DMS53 (cell line): ENCODE results near the gene SBK1.
"Not testable (repeated sequence)": the region's sequence is repeated elsewhere in the genome, so short reads cannot be mapped to it uniquely, and the experiment has no call there.

Source experiments
- DNase-seq: peaks from one replicate; lab custom pipeline; 2025; lab: John Stamatoyannopoulos, UW

SBK1 gene

DNA sequence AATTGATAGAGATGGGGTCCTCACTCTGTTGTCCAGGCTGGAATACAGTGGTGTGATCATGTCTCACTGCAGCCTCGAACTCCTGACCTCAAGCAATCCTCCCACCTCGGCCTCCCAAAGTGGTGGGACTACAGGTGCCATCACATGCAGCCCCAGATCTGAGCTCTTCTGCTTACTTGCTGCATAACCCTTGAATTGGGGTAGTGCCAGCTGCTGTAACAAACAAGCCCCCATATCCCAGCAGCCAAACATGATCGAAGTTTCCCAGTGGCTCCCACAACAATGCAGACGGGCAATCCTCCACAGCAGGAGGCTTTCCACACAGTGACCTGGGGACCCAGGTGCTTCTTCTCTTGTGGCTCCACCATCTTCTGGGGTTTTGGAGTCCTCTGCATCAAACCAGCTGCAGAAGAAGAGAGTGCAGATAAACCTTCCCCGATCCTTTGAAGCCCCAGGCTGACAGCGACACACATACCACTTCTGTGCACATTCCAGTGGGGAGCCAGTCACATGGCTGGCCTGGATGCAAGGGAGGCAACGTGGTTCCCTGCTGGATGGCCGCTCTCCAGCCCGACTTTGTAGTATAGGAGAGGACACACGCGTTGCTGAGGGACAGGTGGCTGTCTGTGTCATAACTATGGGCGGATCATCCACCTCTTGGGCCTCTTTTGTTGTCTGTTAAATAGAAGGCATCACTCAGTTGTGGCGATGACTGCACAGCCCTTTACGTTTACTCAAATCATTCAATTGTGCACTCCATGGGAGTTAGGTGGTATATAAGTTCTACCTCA lies 16.7 kb downstream of the SBK1 start:
- peak; percentile 35 for DNase-seq

DNA sequence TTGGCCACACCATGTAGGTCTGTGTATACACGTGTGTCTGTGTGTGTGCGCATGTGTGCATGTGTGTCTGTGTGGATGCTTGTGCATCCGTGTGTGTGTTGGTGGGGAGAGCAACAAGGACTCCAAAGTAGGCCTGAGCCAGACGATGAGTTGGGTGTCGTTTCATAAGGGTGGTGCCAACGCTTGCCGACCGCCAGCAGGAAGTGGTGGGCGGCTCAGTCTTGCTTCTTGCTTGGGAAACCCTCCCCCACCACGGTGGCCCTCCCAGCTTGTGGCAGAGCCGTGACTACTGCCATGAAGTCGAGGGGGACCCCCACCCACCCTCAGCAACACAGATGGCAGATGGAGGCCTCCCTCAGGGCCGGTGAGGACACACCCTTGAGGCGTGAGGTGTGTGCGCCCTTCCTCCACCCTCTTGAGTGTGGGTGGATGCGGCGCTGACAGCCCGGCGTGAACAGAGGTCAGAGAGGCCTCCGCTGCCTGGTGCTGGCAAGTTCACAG lies 17.5 kb downstream of the SBK1 start:
- no peak for DNase-seq

DNA sequence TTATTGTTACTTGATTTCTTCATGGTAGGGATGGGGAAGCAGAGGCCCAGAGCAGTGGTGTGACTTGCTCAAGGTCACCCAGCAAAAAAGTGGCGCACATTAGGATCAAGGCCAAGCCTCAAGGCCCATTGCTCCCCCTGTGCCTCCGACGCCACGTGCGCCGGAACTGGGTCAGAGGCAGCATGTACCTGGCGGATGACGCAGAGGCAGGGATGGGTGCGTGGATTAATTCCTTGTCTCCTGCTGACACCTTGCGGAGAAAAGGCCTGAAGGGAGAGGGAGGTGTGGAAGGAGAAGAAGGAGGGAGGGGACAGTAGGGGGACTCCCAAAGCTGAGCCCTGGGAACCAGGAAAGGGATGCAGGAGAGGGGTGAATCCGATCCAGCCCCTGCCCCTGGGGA lies 18.5 kb downstream of the SBK1 start:
- DNase-seq, result no peak

DNA sequence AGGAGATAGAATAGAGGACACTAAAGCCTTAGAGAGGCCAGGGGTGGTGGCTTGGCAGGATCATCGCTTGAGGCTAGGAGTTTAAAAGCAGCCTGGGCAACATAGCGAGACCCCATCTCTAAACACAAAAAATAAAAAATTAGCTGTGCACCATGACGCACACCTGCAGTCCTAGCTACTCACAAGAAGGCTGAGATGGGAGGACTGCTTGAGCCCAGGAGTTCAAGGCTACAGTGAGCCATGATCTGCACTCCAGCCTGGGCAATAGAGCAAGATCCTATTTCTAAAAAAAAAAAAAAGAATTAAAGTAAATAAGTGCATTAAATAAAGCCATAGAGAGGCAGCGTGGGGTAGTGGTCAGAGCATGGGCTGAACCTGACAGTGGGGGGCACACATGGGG lies 19.1 kb downstream of the SBK1 start:
- no peak for DNase-seq

DNA sequence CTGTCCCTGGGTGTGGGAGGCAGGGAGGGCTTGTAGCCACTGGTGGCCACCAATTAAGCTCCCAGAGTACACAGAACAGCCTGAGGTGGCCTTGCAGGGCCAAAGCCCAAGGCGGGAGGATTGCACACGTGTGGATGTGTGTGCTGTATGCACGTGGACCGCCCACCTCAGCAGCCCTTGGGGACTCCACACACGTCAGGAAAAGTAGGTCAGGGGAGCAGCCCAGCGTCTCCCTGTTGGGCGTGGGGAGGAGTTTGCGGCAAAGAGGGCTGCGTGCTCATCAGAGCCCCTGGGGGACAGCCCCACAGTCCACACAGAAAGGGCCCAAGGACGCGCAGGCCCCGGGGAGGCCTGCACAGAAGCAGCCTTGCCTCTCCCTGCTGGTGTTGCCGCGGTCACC lies 19.6 kb downstream of the SBK1 start:
- no peak for DNase-seq

DNA sequence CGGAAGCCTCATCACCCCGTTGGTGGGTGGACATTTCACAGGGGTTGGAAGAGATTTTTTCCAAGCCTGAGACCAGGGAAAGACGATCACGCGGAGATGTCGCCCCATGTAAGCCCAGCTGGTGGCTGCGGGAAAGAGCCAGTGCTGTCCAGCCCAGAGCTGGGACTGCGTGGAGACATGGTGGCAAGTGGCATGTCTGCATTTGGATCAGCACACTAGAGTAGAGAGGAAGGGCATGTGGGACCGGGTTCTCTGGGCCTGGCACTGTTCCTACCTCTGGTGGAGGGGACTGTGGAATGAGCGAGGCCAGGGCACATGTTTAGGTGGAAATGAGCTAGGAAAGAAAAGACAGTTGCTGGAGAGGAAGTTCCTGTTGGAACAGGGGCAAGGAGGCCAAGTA lies 20.0 kb downstream of the SBK1 start:
- no peak for DNase-seq

DNA sequence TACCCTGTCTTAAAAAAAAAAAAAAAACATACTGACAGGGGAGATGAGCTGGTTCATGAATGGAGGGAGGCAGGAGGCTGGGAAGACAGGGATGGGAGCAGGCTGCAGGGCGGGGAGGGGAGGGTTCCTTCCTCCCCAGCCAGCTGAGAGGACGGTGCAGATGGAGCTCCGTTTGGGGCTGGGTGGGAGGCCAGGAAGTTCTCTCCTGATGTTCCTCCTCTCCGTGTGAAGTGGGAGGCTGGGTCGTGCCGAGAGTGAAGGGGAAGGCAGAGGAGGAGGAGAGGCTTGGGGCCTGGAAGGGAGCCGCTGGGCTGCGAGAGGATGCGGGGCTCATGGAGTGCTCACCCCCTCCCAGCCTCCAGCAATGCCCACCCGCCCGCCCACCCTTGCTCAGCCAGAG lies 21.3 kb downstream of the SBK1 start:
- no peak for DNase-seq

DNA sequence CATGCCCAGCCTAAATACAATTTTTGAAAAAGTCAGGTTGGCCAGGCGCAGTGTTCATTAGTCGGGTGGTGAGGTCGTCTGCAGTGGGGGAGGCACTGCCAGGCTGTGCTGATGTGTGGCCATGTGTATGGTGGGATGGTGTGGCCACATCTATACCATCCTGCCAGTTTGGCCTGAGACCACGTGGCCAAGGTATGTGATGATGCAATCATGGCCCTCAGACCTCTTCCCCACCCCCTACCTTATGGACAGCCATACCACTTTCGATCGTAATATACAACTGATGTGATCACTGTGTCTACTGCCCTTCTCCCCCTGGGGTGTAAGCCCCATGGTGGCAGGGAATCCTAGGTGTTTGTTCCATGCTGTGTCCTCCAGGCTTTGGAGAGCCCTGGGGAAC lies 23.7 kb downstream of the SBK1 start:
- DNase-seq, result peak; percentile 24

DNA sequence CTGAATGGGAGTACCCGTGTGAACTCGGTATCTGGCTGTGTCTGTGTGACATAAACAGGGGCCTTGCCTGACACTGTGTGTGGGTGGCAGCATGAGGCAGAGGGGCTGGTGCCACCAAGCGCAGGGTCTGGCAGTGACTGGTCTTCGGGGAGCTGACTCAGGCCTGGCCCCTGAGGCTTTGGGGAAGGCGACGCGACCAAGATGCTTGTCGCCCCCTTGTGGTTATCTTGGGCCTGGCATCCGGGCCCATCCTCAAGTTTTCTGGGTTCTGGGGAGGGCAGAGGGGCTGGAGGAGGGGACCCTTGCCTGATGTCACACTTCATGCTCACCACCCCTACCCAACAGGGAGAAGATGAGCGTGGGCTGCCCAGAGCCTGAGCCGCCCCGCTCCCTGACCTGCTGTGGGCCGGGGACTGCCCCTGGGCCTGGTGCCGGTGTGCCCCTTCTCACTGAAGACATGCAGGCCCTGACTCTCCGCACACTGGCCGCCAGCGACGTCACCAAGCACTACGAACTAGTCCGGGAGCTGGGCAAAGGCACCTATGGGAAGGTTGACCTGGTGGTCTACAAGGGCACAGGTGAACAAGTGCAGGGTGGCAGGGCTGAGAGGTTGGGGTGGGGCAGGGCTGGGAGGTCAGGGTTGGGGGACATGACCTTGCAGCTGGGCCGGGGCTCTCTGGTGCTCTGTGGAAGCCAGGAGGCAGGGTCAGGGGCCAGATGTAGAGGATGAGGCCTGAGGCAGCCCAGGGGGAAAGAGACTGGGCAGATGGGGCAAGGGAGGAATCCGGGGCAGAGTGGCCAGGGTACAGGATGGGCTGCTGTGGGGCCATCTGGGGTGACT lies 24.9 kb downstream of the SBK1 start:
- peak; percentile 62 for DNase-seq

DNA sequence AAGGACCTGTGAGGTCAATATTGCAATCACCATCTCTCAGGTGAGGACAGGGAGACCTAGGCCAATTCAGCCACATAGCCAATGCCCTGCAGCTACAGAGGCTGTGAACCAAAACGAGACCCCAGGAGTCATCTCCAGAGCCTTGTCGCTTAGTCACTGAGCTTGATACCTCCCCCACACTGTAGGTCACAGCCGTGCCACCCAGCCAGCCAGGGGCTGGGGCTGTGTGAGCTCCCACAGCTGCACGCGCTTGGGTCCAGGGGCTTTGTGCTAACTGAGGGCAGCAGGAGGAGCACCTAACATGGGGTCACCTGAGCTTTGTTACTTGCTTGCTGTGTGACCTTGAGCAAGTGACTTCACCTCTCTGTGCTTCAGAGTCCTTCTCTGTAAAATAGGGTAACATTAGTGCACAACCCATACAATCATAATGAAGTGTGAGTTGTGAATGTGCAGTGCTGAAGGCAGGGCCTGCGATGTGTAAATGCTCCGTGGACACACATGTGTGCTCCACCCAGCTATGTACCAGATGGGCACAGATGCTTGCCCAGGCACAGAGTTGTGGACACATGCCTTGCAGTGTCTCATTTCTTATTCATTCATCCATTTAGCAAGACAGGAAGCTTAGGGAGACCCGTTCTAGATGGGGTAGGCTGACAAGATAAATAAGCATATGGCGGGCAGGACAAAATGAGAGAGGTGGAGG lies 25.9 kb downstream of the SBK1 start:
- DNase-seq, result no peak

DNA sequence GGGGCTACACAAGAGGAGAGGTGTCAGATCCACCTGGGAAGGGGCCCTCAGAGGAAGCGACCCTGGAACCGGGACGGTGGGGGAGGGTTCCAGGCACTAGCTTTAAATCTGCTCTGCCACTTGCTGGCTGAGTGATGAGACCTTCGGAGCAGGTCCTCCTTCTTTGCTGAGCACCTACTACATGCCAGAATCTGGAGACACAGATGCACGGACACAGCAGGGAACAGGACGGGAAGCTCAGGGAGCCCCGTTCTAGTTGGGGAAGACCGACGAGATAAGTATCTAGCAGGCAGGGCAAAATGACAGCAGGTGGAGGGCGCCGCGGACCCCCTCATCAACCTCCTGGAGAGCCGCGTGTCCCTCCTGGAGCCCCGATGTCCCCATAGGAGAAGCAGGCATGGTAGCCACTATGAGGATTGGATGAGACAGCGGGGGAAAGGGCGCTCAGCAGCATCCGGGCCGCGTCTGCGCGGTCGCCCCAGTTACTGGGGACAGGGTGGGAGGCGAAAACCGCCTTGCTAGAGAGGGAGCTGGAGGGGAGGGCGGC lies 27.2 kb downstream of the SBK1 start:
- DNase-seq, result no peak

DNA sequence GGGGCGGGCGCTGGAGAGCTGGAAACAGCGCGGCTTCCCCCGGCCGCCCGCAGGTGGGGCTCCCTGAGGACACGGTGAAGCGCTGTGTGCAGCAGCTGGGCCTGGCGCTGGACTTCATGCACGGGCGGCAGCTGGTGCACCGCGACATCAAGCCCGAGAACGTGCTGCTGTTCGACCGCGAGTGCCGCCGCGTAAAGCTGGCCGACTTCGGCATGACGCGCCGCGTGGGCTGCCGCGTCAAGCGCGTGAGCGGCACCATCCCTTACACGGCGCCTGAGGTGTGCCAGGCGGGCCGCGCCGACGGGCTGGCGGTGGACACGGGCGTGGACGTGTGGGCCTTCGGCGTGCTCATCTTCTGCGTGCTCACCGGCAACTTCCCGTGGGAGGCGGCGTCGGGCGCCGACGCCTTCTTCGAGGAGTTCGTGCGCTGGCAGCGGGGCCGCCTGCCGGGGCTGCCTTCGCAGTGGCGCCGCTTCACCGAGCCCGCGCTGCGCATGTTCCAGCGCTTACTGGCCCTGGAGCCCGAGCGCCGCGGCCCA lies 27.8 kb downstream of the SBK1 start:
- no peak for DNase-seq

DNA sequence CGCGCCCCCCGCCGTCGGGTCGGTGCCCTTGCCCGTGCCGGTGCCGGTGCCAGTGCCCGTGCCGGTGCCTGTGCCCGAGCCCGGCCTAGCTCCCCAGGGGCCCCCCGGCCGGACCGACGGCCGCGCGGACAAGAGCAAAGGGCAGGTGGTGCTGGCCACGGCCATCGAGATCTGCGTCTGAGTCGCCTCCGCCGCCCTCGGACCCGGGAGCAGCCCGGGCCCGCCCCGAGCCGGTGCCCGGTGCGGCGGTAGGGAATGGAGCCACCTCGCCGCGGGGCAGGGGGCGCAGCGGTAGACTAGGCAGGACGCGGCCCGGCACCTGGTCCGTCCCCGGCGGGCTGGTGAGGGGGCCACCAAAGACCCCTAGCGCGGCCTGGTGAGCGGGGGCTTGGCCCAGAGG lies 28.4 kb downstream of the SBK1 start:
- DNase-seq, result no peak

DNA sequence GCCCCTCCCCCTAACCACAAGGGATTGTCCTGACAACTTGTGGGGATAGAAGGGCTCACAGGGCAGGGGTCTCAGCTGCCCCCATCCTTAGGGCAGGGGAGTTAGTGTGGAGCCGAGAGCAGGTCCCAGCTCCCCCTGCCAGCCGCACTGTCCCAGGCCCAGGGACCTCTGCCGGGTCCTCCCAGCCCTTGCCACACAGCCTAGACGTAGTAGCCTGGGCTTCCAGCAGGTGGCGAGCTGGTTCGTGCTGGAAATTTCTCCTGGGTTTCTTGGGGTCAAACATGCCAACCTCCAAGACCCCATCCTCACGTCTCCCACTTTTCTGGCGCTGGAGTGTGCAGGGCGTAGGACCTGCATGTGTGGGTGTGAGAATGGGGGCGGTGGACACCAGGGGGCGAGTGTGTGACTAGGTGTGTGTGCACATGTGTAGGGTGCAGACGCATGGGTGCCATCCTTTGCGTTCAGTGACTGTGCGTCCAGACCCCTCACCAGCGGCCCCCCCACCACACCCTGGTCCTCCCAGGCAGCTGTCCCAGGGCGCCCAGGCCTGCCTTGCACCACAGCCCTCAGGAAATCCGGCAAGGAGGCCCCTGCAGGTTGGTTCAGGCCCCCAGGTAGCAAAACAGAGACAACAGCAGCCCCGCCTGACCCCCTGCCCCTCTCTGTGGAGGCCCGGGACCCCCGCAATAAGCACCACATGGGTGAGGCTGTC lies 29.5 kb downstream of the SBK1 start:
- peak; percentile 50 for DNase-seq

DNA sequence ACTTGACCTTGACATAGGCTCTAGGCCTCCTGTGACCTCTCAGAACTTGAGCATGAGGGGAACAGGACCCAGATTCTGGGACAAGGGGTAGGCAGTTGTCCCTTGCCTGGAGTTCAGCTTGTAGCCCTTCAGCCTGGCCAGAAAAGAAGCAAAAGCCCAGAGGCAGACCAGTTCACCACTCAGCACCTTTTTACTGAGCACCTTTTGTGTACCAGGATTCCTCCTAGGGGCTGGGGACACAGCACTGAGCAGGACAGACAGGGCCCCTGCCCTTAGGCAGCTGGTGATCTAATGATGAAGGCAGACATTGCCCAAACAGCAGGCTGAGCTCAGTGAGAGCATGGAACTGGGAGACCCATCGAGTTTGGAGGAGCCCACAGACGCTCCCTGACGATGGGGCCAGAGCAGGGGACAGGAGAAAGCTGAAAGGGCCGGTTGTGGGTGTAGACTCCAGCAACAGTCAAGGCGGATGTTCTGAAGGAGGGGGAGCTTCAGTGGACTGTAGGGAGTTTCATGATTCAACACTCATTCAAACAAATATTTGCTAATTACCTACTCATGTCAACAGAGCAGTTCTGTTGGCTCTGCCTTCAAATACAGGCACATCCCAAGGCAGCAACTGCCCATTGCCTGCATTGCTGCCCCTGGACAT lies 32.0 kb downstream of the SBK1 start:
- peak; percentile 90 for DNase-seq

DNA sequence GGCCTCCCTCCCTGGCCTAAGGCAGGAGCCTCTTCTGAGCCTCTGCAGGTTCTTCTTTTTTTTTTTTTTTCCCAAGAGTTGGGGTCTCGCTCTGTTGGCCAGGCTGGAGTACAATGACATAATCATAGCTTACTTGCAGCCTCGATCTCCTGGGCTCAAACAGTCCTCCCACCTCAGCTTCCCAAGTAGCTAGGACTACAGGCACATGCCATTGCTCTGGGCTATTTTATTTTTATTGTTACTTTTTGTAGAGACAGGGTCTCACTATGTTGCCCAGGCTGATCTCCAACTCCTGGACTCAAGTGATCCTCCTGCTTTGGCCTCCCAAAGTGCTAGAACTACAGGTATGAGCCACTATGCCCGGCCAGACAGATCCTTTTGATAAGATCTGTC lies 32.6 kb downstream of the SBK1 start:
- no peak for DNase-seq

DNA sequence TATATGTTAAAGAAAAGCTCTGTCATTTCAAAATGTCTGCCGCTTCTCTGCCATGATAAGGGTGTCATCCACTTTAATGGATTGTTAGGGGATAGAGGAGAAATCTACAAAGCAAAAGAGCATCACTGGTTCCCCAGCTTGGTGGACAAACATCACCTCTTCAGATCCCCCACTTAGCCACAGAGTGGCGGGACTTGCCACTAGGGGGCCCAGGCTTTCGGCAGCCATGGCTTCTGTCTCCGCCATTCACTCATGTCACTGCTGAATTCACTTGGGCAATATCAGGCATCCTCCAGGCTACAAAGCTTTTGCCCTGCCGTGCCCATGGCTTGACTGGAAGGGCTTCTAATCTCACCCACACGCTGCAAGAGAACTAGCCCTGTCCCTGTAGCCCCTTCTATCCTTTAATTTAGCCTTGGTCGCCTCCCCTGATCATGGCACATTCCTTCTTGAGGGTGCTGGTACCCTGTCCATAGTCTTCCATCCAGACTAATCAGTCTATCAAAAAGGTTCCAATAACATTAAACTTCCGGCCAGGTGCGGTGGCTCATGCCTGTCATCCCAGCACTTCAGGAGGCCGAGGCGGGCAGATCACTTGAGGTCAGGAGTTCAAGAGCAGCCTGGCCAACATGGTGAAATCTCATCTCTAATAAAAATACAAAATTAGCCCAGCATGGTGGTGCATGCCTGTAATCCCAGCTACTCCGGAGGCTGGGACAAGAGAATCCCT lies 34.7 kb downstream of the SBK1 start:
- DNase-seq, result peak; percentile 52

DNA sequence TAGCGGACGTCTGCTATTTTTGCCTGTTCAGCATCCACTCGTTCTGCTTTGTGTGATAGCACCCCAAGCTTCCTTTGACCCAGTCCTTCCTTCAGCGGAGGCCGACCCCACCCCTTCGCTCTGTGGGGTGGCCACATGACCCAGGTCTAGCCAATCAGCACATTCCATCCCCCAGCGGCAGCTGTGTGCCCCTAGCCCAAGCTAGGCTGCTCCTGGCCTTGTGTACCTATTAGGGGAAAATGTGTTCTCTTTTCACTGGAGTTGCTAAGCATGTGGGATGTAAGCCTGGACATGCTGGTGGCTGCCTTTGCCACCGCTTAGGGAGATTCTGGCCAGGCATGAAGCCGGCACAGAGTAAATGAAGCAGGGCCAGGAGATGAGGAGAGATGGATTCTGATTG lies 37.9 kb downstream of the SBK1 start:
- not testable (repeated sequence) for DNase-seq

DNA sequence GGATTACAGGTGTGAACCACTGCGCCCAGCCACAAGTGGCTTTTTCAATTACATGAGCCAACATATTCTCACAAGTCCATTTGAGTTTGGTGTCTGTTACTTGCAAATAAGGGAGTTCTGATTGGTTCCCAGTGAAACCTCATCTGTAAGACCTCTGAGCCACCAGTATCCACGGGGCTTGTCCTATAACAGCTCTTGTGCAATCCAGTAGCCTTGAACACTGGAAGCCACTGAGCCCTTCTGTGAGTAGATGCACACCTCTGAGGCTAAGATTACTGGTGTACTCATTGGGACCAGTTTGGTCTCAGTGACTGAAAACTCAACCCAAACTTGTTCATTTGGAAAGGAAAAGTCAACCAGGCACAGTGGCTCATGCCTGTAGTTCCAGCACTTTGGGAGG lies 38.7 kb downstream of the SBK1 start:
- not testable (repeated sequence) for DNase-seq

DNA sequence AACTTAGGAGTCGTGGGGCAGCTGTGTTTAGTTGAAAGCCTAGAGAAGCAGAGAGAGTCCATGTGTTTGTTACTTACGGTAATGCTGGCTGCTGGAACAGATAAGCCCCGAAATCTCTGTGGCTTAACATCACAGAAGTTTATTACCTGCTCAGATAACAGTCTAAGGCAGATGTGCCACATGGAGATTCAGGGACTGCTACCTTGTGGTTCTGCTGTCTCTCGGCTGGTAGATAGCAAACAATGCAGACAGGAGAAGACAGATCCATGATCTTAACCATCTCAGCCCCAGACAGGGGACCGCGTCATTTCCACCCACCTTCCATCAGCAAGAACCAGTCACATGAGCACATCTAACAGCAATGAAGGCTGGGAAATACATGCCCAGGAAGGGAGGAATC lies 40.3 kb downstream of the SBK1 start:
- DNase-seq, result not testable (repeated sequence)
